DMS153 treated with DMSO at 0.1 percent for 48 hours (cell line): ENCODE data around the gene LRRC40.
"Not testable (repeated sequence)": the region's sequence is repeated elsewhere in the genome, so short reads cannot be mapped to it uniquely, and the experiment has no call there.

Source experiments
- DNase-seq: peaks from one replicate; lab custom pipeline; 2025; ENCODE audit not compliant: unreplicated experiment; lab: John Stamatoyannopoulos, UW

The LRRC40 gene

DNA sequence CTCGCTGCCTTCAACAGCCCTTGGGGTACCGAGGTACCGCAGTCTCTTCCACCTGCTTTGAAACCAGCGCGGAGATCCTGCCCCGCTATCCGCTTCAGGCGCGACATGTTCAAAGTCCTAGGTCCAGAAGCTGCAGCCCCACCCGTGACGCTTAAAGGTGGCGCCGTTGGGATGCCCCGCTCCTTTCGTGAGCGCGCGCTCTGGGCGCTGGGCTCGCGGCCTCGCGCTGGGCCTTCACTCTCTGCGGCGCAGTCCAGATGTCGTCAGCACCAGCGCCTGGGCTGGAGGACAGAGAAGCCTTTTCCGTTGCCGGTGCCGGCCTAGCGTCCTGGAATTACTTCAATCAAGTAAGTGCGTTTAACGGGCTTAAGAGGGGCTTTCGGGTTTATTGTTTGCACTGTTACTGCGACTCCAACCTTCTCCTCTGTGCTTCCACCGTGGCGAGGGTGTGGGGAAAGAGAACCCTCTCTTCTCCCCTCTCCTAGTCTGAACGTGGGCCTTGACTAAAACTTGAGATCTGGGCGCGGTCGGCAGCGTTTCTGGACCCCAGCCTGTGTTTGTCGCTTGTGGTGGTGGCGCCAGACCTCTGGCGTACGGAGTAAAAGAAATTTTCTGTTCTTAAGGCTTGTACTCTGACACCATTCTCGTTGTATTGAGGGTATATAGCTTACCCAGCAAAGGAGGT lies at the start of gene LRRC40:
Gene LRRC40 (minus strand): TSS at position 146 of the 685 bp plus-strand sequence. CDS start 39 bp downstream, at position 107.
- peak; percentile 74 for DNase-seq

- no peak for DNase-seq
These were observed 43.4 kb upstream of the LRRC40 start for GRCh38 chr1:70248729-70249128.

DNA sequence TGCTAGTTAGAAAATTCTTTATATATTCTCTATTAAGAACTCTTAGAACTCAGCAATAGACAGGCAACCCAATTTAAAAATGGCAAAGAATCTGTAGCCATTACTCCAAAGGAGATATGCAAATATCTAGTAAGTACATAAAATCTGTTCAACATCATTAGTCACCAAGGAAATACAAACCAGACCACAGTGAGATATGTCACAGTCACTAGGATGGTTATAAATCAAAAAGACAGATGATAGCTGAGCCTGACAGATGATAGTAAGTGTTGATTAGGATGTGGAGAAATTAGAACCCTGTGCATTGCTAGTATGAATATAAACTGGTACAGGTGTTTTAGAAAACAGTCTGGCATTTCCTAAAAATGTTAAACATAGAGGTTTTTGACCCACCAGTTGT lies 42.4 kb upstream of the LRRC40 start:
- no peak for DNase-seq

- DNase-seq, result no peak
These were observed 41.7 kb upstream of the LRRC40 start for GRCh38 chr1:70247122-70247521.

GRCh38 chr1:70239940-70240339 lies 34.6 kb upstream of the LRRC40 start:
- no peak for DNase-seq

DNA sequence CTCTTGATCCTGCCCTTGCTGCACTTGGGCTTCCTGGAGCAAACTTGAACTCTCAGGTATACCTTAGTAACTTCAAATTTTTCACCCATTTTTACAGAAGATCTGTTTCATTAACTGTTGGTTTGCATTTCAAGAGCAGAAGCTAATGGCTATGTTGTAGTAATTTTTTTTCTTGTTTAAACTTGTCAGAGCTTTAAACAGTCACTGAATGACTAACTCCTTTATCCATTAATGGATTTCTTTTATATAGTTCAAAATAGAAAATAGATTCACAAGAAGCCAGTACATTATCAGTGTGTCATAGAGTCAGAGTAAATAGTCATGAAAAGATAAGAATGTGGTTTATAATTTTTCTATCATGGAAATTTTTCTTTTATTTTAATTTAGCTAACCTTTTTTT lies 29.4 kb upstream of the LRRC40 start:
- no peak for DNase-seq

GRCh38 chr1:70231475-70231874 lies 26.1 kb upstream of the LRRC40 start:
- no peak for DNase-seq

- DNase-seq, result no peak
These were observed 23.3 kb upstream of the LRRC40 start for GRCh38 chr1:70228670-70229069.

DNA sequence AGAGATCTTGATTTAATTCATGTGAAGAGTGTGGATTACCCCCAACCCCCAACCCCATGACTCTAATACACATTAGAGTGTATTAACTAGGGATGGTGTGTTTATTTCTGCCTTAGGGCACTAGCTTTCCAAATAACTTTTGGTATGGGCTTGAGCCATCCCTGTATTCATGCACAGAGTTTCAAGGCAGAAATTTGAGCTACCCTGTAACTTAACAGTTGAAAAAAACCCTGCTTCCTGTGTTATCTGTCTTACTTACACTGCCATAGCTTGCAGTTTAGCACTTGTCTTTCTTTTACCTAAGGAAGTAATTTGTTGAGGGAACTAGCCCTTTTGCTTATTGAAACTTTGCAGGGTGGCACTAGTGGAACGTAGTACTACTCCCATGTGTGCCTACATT lies 22.1 kb upstream of the LRRC40 start:
- no peak for DNase-seq

DNA sequence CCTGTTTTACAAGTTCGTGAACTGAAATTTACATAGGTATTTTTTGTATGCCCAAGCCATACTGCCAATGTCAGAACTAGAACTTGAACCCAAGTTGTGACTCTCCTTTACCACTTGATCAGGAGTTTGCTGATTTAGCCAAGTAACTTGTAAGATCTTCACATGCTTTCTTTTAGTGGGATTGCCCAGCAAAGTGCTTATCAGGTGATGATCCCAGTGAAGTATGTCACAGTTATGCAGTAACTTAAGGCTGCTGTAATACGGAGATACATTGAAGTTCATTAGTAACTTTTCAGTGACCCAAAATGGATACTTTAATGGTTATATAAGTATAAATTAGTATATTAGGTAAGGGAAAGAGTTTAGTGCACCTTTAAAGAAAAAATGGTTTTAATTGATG lies 19.6 kb upstream of the LRRC40 start:
- DNase-seq, result no peak

DNA sequence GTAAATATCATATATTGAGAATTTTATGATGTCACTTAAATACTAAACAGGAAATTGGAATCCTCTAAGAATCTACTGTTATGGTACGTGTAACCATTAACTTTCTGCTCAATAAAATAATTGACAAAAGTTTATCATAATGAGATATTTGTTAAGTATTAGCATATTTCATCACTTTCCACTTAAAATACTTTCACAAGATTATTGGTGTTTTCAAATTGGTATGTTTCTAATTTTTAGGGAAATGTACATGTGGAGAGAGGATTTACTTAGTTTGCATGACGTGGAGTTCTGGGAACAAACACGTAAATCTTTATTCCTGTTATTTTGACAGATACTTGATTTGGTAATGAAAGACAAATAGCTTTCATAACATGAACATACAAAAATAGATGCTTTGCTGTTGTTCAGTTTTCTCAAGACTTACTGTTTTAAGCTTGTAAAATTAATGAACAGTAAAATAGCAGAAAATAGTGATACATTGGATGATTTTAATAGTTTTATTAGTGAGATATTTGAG lies 17.4 kb upstream of the LRRC40 start:
- no peak for DNase-seq

GRCh38 chr1:70221238-70222121 lies 16.1 kb upstream of the LRRC40 start, which contains the start of gene SRSF11:
TSS of gene SRSF11 (plus strand) at chr1:70221380. CDS start at chr1:70221637, 257 bp downstream.
- DNase-seq, result peak; percentile 95

DNA sequence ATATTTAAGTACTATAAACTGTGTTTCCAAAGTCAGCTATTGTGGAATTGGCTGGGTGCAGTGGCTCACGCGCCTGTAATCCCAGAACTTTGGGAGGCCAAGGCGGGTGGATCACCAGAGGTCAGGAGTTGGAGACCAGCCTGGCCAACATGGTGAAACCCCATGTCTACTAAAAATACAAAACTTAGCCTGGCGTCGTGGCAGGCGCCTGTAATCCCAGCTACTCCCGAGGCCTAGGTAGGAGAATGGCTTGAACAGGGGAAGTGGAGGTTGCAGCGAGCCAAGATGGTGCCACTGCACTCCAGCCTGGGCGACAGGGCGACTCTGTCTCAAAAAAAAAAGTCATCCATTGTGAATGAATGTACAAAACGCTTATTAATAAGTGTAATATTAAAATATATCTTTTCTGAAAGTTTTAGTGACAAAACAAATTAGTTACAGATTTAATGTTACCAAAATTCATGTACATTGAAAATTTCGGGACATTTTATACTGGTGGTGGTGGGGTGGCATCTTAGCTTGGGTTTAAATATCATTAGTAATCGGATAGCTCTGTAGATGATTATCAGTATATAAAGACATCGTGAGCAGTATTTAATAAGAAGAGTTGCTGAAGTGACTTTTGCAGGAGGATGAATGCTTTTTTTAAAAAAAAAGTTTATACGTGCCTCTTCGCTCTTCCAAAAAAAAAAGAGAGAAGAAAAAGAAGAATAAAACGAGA lies 15.3 kb upstream of the LRRC40 start:
- no peak for DNase-seq

DNA sequence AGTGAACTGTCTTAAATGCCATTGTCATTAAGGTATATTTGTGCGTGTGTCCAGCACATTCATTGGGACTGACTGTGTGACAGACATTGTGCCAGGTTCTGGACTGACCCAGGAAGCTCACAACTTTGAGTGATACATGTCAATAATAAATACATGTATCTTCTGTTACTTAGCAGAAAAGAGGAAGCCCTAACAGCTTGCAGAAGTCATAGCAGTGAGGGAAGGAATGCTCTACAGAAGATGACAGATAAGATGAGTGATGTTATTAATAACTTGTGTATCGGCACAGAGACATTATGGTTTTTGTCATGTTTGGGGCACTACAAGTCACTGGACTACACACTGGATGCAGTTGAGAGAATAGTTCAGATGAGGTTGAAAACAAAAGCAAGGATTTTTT lies 14.6 kb upstream of the LRRC40 start:
- no peak for DNase-seq

DNA sequence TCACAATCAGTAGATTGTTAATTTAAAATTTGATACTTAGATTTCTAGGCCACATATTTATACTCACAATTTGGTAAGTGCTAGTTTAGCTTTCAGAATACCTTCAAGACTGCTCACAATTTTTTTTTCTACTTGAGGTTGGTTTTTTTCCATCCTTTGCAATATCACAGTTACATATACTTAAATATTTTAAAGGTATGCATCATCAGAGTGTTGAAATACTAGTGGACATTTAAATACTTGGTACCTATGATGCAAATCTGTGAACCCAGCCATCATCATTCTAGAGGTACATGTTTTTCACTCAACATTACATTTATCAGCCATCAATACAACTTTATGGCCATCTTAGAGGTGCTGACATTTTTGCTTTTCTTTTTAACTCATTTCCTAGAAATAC lies 6.2 kb upstream of the LRRC40 start:
- no peak for DNase-seq

GRCh38 chr1:70210820-70211219 lies 5.4 kb upstream of the LRRC40 start:
- no peak for DNase-seq

DNA sequence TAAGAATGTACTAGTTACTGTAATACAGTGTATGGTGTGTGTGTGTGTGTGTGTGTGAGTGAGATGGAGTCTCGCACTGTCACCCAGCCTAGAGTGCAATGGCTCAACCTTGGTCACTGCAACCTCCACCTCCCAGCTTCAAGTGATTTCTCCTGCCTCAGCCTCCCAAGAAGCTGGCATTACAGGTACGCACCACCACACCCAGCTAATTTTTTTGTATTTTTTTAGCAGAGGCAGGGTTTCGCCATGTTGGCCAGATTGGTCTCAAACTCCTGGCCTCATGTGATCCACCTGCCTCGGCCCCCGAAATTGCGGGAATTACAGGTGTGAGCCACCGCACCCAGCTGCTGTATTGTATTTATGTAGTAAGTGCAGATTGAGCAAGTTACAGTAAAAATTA lies 2.9 kb upstream of the LRRC40 start:
- DNase-seq, result no peak

DNA sequence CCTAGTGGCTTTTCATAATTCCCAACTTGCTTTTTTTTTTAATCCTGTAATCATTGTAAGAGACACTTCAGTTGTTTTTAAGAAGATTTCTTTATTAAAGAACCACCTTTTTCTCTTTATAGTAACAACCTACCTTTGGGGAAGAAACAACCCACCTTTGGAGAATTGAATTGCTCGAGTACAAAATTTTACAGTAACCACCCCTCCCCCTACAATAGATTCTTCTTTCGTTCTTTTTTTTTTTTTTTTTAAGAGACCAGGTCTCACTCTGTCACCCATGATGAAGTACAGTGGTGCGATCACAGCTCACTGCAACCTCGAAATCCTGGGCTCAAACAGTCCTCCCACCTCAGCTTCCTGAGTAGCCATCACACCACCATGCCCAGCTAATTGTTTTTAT lies 2.1 kb upstream of the LRRC40 start:
- DNase-seq, result no peak

DNA sequence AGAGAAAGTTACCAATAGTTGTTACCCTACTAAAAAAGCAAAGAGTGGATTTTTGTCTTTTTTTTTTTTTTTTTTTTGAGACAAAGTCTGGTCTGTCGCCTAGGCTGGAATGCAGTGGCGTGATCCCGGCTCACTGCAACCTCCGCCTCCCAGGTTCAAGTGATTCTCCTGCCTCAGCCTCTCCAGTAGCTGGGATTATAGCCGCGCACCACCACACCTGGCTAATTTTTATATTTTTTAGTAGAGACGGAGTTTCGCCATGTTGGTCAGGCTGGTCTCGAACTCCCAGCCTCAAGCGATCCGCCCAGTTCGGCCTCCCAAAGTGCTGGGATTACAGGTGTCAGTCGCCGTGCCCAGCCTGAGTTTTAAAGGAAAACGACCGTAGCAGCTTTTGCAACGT lies 1.5 kb upstream of the LRRC40 start:
- not testable (repeated sequence) for DNase-seq

- DNase-seq, result no peak
These were observed 327 bp downstream of the LRRC40 start for GRCh38 chr1:70205071-70205433.

DNA sequence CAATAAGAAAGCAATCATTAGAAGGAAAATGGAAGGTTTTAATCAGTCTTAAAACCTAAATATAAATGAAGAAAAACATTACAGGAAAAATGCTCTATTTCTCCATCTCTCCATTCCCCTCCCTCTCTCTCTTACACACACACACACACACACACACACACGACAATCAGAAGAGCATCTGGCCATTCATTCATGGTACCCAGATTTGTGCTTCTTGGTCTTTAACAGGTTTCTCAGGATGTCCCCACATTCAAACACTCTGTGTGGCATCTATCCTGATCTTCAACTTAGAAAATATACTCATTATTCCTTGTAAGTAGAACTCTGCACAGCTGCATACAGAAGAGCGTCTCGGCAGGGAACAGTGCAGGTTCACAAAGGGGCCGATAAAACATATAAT lies 779 bp downstream of the LRRC40 start:
- no peak for DNase-seq
